ENCODE data around the gene PTPRM.

PTPRM gene

GRCh38 chr18:7686278-7686677 lies 119.2 kb downstream of the PTPRM start:
- DNase-seq (ENCODE audit: low read depth), result no peak
- TF ChIP-seq, protein P1, sequence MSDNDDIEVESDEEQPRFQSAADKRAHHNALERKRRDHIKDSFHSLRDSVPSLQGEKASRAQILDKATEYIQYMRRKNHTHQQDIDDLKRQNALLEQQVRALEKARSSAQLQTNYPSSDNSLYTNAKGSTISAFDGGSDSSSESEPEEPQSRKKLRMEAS (IDR thresholded peaks at IDR 0.05; ENCODE audit: low read depth, low read length), result no peak
- TF ChIP-seq, protein P2, sequence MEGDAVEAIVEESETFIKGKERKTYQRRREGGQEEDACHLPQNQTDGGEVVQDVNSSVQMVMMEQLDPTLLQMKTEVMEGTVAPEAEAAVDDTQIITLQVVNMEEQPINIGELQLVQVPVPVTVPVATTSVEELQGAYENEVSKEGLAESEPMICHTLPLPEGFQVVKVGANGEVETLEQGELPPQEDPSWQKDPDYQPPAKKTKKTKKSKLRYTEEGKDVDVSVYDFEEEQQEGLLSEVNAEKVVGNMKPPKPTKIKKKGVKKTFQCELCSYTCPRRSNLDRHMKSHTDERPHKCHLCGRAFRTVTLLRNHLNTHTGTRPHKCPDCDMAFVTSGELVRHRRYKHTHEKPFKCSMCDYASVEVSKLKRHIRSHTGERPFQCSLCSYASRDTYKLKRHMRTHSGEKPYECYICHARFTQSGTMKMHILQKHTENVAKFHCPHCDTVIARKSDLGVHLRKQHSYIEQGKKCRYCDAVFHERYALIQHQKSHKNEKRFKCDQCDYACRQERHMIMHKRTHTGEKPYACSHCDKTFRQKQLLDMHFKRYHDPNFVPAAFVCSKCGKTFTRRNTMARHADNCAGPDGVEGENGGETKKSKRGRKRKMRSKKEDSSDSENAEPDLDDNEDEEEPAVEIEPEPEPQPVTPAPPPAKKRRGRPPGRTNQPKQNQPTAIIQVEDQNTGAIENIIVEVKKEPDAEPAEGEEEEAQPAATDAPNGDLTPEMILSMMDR (IDR thresholded peaks at IDR 0.05; ENCODE audit: low read depth, low read length), result no peak
- TF ChIP-seq MYC (IDR thresholded peaks at IDR 0.05; ENCODE audit: low read depth, low read length) (no peak), POLR2A (IDR thresholded peaks at IDR 0.05; ENCODE audit: extremely low read depth, insufficient read length) (no peak)
- H3K4me3 ChIP-seq (ENCODE audit: low read depth, low read length), result no peak overlapping the region

DNA sequence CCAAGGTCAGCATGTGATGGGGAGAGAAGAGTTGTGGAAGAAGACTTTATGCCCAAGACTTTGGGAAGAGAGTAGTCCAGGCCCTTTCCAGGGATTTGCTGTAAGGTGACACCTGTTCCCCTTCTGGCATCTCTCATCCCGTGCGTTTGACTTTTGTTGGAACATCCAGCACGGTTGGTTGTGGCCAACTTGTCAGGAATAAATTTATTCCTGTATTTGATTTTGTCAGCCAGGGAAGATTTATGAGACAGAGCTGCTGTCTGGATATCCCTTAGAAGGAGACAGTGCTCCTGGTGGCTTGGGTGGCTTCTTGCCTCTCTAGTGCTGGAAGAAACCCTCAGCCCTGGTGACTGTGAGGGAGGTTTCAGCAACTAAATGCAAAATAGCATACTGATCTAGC lies 121.5 kb downstream of the PTPRM start:
- DNase-seq (ENCODE audit: low read depth), result no peak
- TF ChIP-seq, protein P1 (IDR thresholded peaks at IDR 0.05; ENCODE audit: low read depth, low read length), result no peak
- no peak for TF ChIP-seq POLR2A (IDR thresholded peaks at IDR 0.05; ENCODE audit: extremely low read depth, insufficient read length)
- TF ChIP-seq MYC (IDR thresholded peaks at IDR 0.05; ENCODE audit: low read depth, low read length), result no peak
- TF ChIP-seq, protein P2 (IDR thresholded peaks at IDR 0.05; ENCODE audit: low read depth, low read length), result no peak
- no peak overlapping the region for H3K4me3 ChIP-seq (ENCODE audit: low read depth, low read length)

GRCh38 chr18:7691206-7691605 lies 124.1 kb downstream of the PTPRM start:
- H3K4me3 ChIP-seq (ENCODE audit: low read depth, low read length), result no peak overlapping the region
- TF ChIP-seq POLR2A (IDR thresholded peaks at IDR 0.05; ENCODE audit: extremely low read depth, insufficient read length) (no peak), MYC (IDR thresholded peaks at IDR 0.05; ENCODE audit: low read depth, low read length) (no peak)
- TF ChIP-seq, protein P2 (IDR thresholded peaks at IDR 0.05; ENCODE audit: low read depth, low read length), result no peak
- TF ChIP-seq, protein P1 (IDR thresholded peaks at IDR 0.05; ENCODE audit: low read depth, low read length), result no peak
- DNase-seq (ENCODE audit: low read depth), result no peak

- TF ChIP-seq MYC (IDR thresholded peaks at IDR 0.05; ENCODE audit: low read depth, low read length), result no peak
- TF ChIP-seq, protein P1 (IDR thresholded peaks at IDR 0.05; ENCODE audit: low read depth, low read length), result no peak
- TF ChIP-seq, protein P2 (IDR thresholded peaks at IDR 0.05; ENCODE audit: low read depth, low read length), result no peak
- no peak for TF ChIP-seq POLR2A (IDR thresholded peaks at IDR 0.05; ENCODE audit: extremely low read depth, insufficient read length)
- H3K4me3 ChIP-seq (ENCODE audit: low read depth, low read length), result no peak overlapping the region
- DNase-seq (ENCODE audit: low read depth), result no peak
Measured at GRCh38 chr18:7696780-7697179, 129.7 kb downstream of the PTPRM start.

DNA sequence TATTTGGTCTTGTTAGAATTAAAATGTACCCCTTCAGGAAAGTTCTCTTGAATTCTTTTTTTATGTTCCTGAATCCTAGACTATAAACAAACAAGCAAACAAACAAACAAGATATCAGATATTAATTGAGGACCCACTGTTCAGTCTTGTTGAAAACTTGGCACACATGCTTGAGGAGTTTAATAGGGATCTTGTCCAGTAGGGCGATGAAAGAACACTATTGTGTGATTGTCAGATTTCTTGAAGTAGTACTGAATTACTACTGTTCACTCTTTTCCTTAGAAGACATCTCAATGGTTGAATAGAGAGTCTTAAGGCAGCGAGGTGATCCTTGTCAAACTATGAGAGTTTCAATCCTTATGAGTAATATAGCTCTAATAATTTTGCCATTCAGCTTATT lies 130.2 kb downstream of the PTPRM start:
- TF ChIP-seq, protein P1 (IDR thresholded peaks at IDR 0.05; ENCODE audit: low read depth, low read length), result no peak
- TF ChIP-seq MYC (IDR thresholded peaks at IDR 0.05; ENCODE audit: low read depth, low read length), result no peak
- DNase-seq (ENCODE audit: low read depth), result no peak
- H3K4me3 ChIP-seq (ENCODE audit: low read depth, low read length), result no peak overlapping the region

DNA sequence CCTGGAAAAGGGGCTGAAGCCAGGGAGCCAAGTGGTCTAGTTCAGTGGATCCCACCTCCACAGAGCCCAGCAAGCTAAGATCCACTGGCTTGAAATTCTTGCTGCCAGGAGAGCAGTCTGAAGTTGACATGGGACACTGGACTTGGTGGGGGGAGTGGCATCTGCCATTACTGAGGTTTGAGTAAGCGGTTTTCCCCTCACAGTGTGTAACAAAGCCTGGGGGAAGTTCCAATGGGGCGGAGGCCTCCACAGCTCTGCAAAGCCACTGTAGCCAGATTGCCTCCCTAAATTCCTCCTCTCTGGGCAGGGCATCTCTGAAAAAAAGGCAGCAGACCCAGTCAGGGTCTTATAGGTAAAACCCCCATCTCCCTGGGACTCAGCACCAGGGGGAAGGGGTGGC lies 144.4 kb downstream of the PTPRM start:
- TF ChIP-seq, protein P1 (IDR thresholded peaks at IDR 0.05; ENCODE audit: low read depth, low read length), result no peak
- TF ChIP-seq MYC (IDR thresholded peaks at IDR 0.05; ENCODE audit: low read depth, low read length), result no peak
- no peak for TF ChIP-seq POLR2A (IDR thresholded peaks at IDR 0.05; ENCODE audit: extremely low read depth, insufficient read length)
- TF ChIP-seq, protein P2 (IDR thresholded peaks at IDR 0.05; ENCODE audit: low read depth, low read length), result no peak
- DNase-seq (ENCODE audit: low read depth), result no peak
- no peak overlapping the region for H3K4me3 ChIP-seq (ENCODE audit: low read depth, low read length)
